Endothelial cell of umbilical vein (primary cell): ENCODE measurements around the gene ADRB2. TPM values are rescaled to one million over a fixed set of nuclear protein-coding genes. Genes with fewer than 3 reads are reported as not detected.

Experiments used
- BruUV-seq: library from RNA; stranded (reverse); fragments of 400-500 nt; replicated peaks from 2 replicates; lab custom pipeline; 2021; lab: Mats Ljungman, UMichigan
- CTCF ChIA-PET: fragments of 300-600, 350-600 bp; sonication (Branson Sonifier 250); formaldehyde crosslinking; loops from one replicate; lab custom pipeline; 2021; ENCODE audit warnings: antibody characterized with exemption, inconsistent platforms; lab: Charles Lee
- POLR2A ChIA-PET: fragments of 300-600, 350-600 bp; sonication (Branson Sonifier 250); formaldehyde crosslinking; loops from one replicate; lab custom pipeline; 2021; ENCODE audit warnings: antibody characterized with exemption, inconsistent platforms; lab: Charles Lee
- DNase-seq: peaks from one replicate; pipeline ENCODE4 v3.0.0-alpha.2; 2011; ENCODE audit warnings: low read depth, low spot score
- FAIRE-seq: peaks from 2 replicates; lab custom pipeline; 2011; peaks lifted over from hg19 to GRCh38; lab: Jason Lieb, UNC
- H2AFZ ChIP-seq: 2 replicates; pipeline ENCODE4 v1.6.0; 2012; ENCODE audit warnings: low read depth, low read length, control low read depth, inconsistent platforms
- H3K27ac ChIP-seq: 2 replicates; pipeline ENCODE4 v1.5.1; 2011; ENCODE audit warnings: low read depth, mild to moderate bottlenecking, control low read depth, low read length, moderate library complexity; ENCODE audit not compliant: insufficient read depth
- H3K27me3 ChIP-seq, 2 experiments: 2 replicates each; pipeline versions ENCODE4 v1.6.0 to v1.6.1; 2011; ENCODE audit warnings: low read length in 2 of 2, mixed read lengths in 1 of 2; ENCODE audit not compliant: control insufficient read depth in 2 of 2, insufficient read depth in 2 of 2
- H3K36me3 ChIP-seq, 2 experiments: 2 replicates in 1 of 2; 3 replicates in 1 of 2; pipeline ENCODE4 v1.5.1; 2011; ENCODE audit warnings: low read length in 2 of 2, mild to moderate bottlenecking in 1 of 2, moderate library complexity in 1 of 2; ENCODE audit not compliant: control insufficient read depth in 2 of 2, insufficient read depth in 2 of 2; ENCODE audit errors: extremely low read depth in 1 of 2
- H3K4me1 ChIP-seq: 3 replicates; pipeline ENCODE4 v1.5.1; 2011; ENCODE audit warnings: mild to moderate bottlenecking, low read length; ENCODE audit not compliant: control insufficient read depth, insufficient read depth; ENCODE audit errors: extremely low read depth
- H3K4me2 ChIP-seq: 2 replicates; pipeline ENCODE4 v1.6.1; 2011; ENCODE audit warnings: low read length, control low read depth, mixed read lengths; ENCODE audit not compliant: insufficient read depth
- H3K4me3 ChIP-seq, 3 experiments: fragments of 200-600 bp in 1 of 3; sonication (generic), shearing (Covaris generic) in 1 of 3; replicated peaks in 1 of 3; 2 replicates each; pipeline ENCODE4 v1.5.1; 2011 to 2016; ENCODE audit warnings: control low read depth in 3 of 3, low read length in 3 of 3, mild to moderate bottlenecking in 2 of 3, inconsistent platforms in 1 of 3, low read depth in 1 of 3, moderate library complexity in 1 of 3; ENCODE audit not compliant: insufficient read depth in 1 of 3
- H3K79me2 ChIP-seq: 2 replicates; pipeline ENCODE4 v1.6.0; 2012; ENCODE audit warnings: low read length, inconsistent platforms; ENCODE audit not compliant: control insufficient read depth, insufficient read depth
- H3K9ac ChIP-seq: replicated peaks from 2 replicates; pipeline ENCODE3; 2011; ENCODE audit warnings: low read length, control low read depth; ENCODE audit not compliant: insufficient read depth; ENCODE audit errors: extremely low read depth
- H3K9me1 ChIP-seq: replicated peaks from 3 replicates; pipeline ENCODE4 v1.6.0; 2011; ENCODE audit warnings: mild to moderate bottlenecking, low read length; ENCODE audit not compliant: control insufficient read depth, insufficient read depth; ENCODE audit errors: extremely low read depth
- H3K9me3 ChIP-seq: replicated peaks from 2 replicates; pipeline ENCODE4 v1.5.1; 2012; ENCODE audit warnings: low read length, inconsistent platforms; ENCODE audit not compliant: control insufficient read depth, insufficient read depth
- H4K20me1 ChIP-seq: replicated peaks from 2 replicates; pipeline ENCODE3; 2011; ENCODE audit warnings: mild to moderate bottlenecking, low read length; ENCODE audit not compliant: control insufficient read depth, insufficient read depth; ENCODE audit errors: extremely low read depth
- MYC ChIP-seq: IDR thresholded peaks from one replicate; pipeline ENCODE4 v1.6.1; 2011; ENCODE audit warnings: mild to moderate bottlenecking, low read depth, low read length
- POLR2AphosphoS5 ChIP-seq: IDR thresholded peaks from 2 replicates; pipeline ENCODE4 v1.6.1; 2012; ENCODE audit warnings: low read depth, mild to moderate bottlenecking, control low read depth, low read length, moderate library complexity; ENCODE audit not compliant: insufficient read depth
- dilution Hi-C: fragments of 300-500 bp; cut with MboI; formaldehyde crosslinking; loops from one replicate; pipeline ENCODE4 v1.15.0; 2019; ENCODE audit warnings: low sequenced_read_pairs; ENCODE audit not compliant: extremely low pct_ligation_motif_present
- intact Hi-C: fragments of 100-400 bp; cut with micrococcal nuclease; formaldehyde crosslinking; loops from one replicate; pipeline ENCODE4 v1.10.0; 2022
- polyA plus RNA-seq, 4 experiments: library from polyadenylated mRNA; depleted of rRNA in 3 of 4; stranded (reverse) in 3 of 4; unstranded in 1 of 4; fragments of >200 nt; gene quantifications; 2 replicates each; pipeline versions ENCODE4 v1.2.1 to v1.2.3, GENCODE V29; 2011 to 2012; ENCODE audit warnings: missing spikeins in 1 of 4
- total RNA-seq: library from RNA; stranded (reverse); gene quantifications from 2 replicates; pipeline ENCODE4 v1.2.3, GENCODE V29; 2021

Gene ADRB2
- total and polyA plus RNA-seq, 2 donors (not counting 3 experiments of a cell fraction or from before 2014, with no cell fraction given): 0.86 to 0.88 TPM

- no peaks in the 10 kb centered on the region for H3K36me3 ChIP-seq
- TF ChIP-seq MYC: no peak
- peaks cover 11% of the 10 kb centered on the region for H3K4me1 ChIP-seq
- no peak for DNase-seq
- no peak overlapping the region for H3K4me3 ChIP-seq
- no peak overlapping the region for H3K9ac ChIP-seq
- no peaks in the 10 kb centered on the region for H4K20me1 ChIP-seq
- BruUV-seq: no TSS peak
- no peak overlapping the region for H3K27ac ChIP-seq
- H3K4me2 ChIP-seq: no peak overlapping the region
- intact Hi-C loops (no loop called here), dilution Hi-C loops (no loop called here)
- no peaks in the 10 kb centered on the region for H3K27me3 ChIP-seq
- no peaks in the 10 kb centered on the region for H3K9me3 ChIP-seq
- no peaks in the 10 kb centered on the region for H3K9me1 ChIP-seq
- CTCF ChIA-PET: interaction anchor here (2.0 to 2.5 kb wide), 2 partner anchors 12 to 125 kb away, joined by 5 to 10 read pairs; no protein-coding TSS in a partner anchor
- POLR2A ChIA-PET: no interaction called here
- H3K79me2 ChIP-seq: peaks cover 9% of the 10 kb centered on the region
- H2AFZ ChIP-seq: no peak overlapping the region
- FAIRE-seq: no peak
Observed at GRCh38 chr5:148833122-148833521, 6.7 kb downstream of the ADRB2 start.

GRCh38 chr5:148833925-148834324 lies 7.5 kb downstream of the ADRB2 start:
- peaks cover 2% of the 10 kb centered on the region for H3K79me2 ChIP-seq
- TF ChIP-seq POLR2AphosphoS5 (no peak), MYC (no peak)
- no peak overlapping the region for H3K9ac ChIP-seq
- dilution Hi-C loops (no loop called here), intact Hi-C loops (no loop called here)
- ChIA-PET POLR2A (no interaction called here), CTCF (interaction anchor here (1.1 to 2.0 kb wide), 2 partner anchors 13 kb away, joined by 4 to 5 read pairs; no protein-coding TSS in a partner anchor)
- no TSS peak for BruUV-seq
- H3K4me2 ChIP-seq: no peak overlapping the region
- H3K4me1 ChIP-seq: peaks cover 3% of the 10 kb centered on the region
- no peak overlapping the region for H3K27ac ChIP-seq
- DNase-seq (no peak), FAIRE-seq (no peak)
- H4K20me1 ChIP-seq: no peaks in the 10 kb centered on the region
- H3K9me1 ChIP-seq: no peaks in the 10 kb centered on the region
- no peak overlapping the region for H3K4me3 ChIP-seq
- H3K36me3 ChIP-seq: no peaks in the 10 kb centered on the region
- H2AFZ ChIP-seq: no peak overlapping the region
- no peaks in the 10 kb centered on the region for H3K9me3 ChIP-seq
- no peaks in the 10 kb centered on the region for H3K27me3 ChIP-seq
